Fibroblast of mammary gland (primary cell): Measurements from ENCODE around the gene OSGEP.
A peak's percentile ranks its signal among the peaks of the same experiment; 100 is the strongest.
"Not testable (repeated sequence)": the region's sequence is repeated elsewhere in the genome, so short reads cannot be mapped to it uniquely, and the experiment has no call there.

Source experiments
- DNase-seq: peaks from one replicate; pipeline ENCODE4 v3.0.0-alpha.2; 2010; ENCODE audit warnings: low read depth
- H3K4me3 ChIP-seq: 2 replicates; pipeline ENCODE4 v1.5.1; 2011; ENCODE audit warnings: low read depth, mild to moderate bottlenecking, low read length, moderate library complexity; ENCODE audit not compliant: control insufficient read depth
- CTCF ChIP-seq: conservative IDR thresholded peaks from 2 replicates; pipeline ENCODE4 v1.5.1; 2011; ENCODE audit warnings: low read depth, low read length, inconsistent platforms; ENCODE audit not compliant: control insufficient read depth, insufficient read depth

Gene OSGEP

GRCh38 chr14:20460458-20461224, 6.0 kb upstream of the OSGEP start:
- peak overlapping the region; percentile 87 for H3K4me3 ChIP-seq
- TF ChIP-seq CTCF = no peak
- no peak for DNase-seq

GRCh38 chr14:20458031-20458789, 3.6 kb upstream of the OSGEP start:
- no peak for TF ChIP-seq CTCF
- no peak overlapping the region for H3K4me3 ChIP-seq
- no peak for DNase-seq

- DNase-seq = no peak
- no peak for TF ChIP-seq CTCF
- no peak overlapping the region for H3K4me3 ChIP-seq
These were observed 2.4 kb upstream of the OSGEP start for GRCh38 chr14:20456971-20457370.

GRCh38 chr14:20455355-20456300, 1.0 kb upstream of the OSGEP start:
- H3K4me3 ChIP-seq = peak overlapping the region; percentile 96
- DNase-seq = peak; percentile 88
- TF ChIP-seq CTCF = no peak

GRCh38 chr14:20452831-20453230, 1.8 kb downstream of the OSGEP start:
- H3K4me3 ChIP-seq, DNase-seq: not testable (repeated sequence)

- TF ChIP-seq CTCF = no peak
- H3K4me3 ChIP-seq = no peak overlapping the region
- DNase-seq = no peak
These were observed 7.7 kb downstream of the OSGEP start for GRCh38 chr14:20446889-20447288.

- not testable (repeated sequence) for H3K4me3 ChIP-seq, DNase-seq
These were observed 11.0 kb downstream of the OSGEP start for GRCh38 chr14:20443650-20444049.
